GM19438 (cell line): Measurements from ENCODE around the gene LRRC8A.
A peak's percentile ranks its signal among the peaks of the same experiment; 100 is the strongest.

Experiments used
- ATAC-seq: cut with Tn5 transposase; IDR thresholded peaks from one replicate; pipeline ENCODE4 v1.9.1; 2021; ENCODE audit warnings: low read depth; ENCODE audit not compliant: unreplicated experiment

LRRC8A gene

DNA sequence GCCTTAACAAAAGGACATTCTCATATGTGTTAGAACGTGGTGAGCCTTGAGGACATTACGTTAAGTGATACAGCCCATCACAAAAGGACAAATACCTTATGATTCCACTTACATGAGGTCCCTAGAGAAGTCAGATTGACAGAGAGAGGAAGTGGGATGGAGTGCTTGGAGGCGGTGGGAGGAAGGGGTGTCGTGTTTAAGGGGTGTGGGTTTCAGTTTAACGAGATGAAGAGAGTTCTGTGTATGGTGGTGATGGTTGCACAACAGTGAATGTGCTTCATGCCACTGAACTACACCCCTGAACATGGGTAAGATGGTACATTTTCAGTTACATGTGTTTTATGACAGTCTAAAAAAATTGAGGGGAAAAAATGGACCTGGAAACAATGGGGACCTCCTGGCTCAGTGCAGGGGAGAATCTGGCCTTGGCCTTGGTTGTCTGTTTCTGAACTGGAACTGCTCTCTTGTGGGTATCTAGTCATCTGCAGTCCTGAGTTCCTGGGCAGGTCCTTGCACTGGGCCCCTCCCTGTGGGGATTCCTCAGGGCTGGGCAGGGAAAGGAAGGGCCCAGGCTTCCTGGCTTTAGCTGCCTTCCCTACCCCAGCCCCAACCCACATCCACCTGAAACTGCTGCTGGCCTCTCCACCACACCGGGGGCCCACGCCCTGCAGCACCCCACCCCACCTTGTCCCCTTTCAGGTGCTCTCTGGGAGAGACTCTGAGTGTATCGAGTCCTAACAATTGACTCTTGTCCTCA lies 17.8 kb downstream of the LRRC8A start:
- ATAC-seq: no peak

- no peak for ATAC-seq
These were observed 19.4 kb downstream of the LRRC8A start for GRCh38 chr9:128901379-128901778.

- ATAC-seq: peak; percentile 26
These were observed 19.9 kb downstream of the LRRC8A start for GRCh38 chr9:128901822-128902221.

DNA sequence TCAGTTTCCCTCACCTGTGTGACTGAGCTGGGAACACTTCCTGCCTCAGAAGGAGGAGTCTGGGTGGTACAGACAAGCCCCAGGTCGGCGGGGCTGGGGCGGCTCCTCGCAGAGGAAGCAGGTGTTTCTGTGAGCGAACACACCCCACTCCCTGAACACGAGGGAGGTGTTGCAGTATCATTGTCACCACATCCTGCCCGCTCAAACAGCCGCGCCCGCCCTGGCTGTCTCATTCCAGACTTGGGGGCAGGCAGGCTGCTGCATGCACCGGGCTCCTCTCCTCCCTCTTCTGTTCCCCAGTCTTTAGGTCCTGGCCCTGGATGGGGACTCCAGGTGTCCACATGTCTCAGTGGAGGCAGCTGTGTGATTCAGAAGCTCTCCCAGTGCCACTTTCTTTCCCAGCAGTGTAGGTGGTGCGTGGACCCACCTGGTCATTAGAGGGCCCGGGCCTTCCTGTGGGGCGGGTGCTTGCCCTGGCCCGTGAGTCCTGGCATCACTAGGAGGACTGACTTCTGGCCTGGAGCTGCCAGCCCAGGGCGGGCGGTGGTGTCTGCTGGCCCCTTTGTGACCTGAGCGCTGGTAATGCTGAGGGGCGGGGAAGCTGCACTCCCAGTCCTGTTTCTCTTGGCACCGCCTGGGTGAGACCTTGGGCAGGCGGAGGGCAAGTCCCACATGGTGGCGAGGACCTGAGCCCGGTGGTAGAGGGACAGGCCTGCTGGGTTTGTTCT lies 20.6 kb downstream of the LRRC8A start:
- ATAC-seq: peak; percentile 82

GRCh38 chr9:128903079-128903461 lies 21.1 kb downstream of the LRRC8A start:
- no peak for ATAC-seq

GRCh38 chr9:128903871-128904620 lies 22.1 kb downstream of the LRRC8A start:
- no peak for ATAC-seq

- ATAC-seq: no peak
These were observed 24.0 kb downstream of the LRRC8A start for GRCh38 chr9:128905964-128906363.

GRCh38 chr9:128906741-128907140 lies 24.8 kb downstream of the LRRC8A start:
- ATAC-seq: no peak

DNA sequence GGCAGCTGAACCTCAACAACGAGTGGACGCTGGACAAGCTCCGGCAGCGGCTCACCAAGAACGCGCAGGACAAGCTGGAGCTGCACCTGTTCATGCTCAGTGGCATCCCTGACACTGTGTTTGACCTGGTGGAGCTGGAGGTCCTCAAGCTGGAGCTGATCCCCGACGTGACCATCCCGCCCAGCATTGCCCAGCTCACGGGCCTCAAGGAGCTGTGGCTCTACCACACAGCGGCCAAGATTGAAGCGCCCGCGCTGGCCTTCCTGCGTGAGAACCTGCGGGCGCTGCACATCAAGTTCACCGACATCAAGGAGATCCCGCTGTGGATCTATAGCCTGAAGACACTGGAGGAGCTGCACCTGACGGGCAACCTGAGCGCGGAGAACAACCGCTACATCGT lies 26.4 kb downstream of the LRRC8A start:
- ATAC-seq: no peak

DNA sequence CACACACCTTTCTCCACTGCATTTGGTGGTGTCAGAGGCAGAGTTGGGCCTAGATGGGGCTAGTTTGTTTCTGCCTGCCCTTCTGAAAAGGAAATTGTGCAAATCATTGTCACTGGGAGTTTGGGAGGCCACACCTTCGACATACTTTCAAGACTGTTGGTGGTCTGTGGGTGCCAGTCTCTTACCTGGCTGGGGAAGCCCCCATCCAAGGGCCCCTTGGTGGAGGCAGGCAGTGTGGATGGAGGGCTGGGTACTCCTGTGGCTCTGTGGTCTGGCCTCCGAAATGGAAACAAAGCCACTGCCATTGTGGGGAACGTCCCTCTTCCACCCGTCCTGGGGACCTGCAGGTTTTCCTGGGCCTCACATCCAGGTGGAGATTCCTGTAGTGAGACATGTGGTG lies 27.9 kb downstream of the LRRC8A start:
- no peak for ATAC-seq

DNA sequence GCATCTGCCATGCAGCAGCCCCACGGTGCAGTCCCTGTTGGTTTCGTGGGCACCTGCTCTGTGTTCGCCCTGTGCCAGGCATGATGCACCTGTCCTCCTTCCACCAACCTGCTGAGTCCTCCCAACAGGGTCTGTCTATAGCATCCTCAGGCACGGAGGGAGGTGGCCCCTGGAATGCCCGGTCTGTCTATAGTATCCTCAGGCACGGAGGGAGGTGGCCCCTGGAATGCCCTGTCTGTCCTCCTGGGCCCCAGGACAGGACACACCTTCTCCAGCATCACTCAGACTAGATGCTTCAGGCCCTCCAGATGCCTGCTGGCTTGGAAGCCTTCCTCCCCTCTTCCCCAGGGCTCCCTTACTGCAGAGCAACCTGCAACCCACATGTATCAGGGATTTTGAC lies 29.0 kb downstream of the LRRC8A start:
- ATAC-seq: no peak

GRCh38 chr9:128911529-128912035 lies 29.6 kb downstream of the LRRC8A start:
- no peak for ATAC-seq

GRCh38 chr9:128912270-128912853 lies 30.4 kb downstream of the LRRC8A start:
- ATAC-seq: no peak

GRCh38 chr9:128913048-128913900 lies 31.3 kb downstream of the LRRC8A start:
- no peak for ATAC-seq

- no peak for ATAC-seq
These were observed 32.3 kb downstream of the LRRC8A start for GRCh38 chr9:128913995-128914772.

- ATAC-seq: no peak
These were observed 34.3 kb downstream of the LRRC8A start for GRCh38 chr9:128916204-128916603.

GRCh38 chr9:128916745-128917144 lies 34.8 kb downstream of the LRRC8A start:
- ATAC-seq: no peak

DNA sequence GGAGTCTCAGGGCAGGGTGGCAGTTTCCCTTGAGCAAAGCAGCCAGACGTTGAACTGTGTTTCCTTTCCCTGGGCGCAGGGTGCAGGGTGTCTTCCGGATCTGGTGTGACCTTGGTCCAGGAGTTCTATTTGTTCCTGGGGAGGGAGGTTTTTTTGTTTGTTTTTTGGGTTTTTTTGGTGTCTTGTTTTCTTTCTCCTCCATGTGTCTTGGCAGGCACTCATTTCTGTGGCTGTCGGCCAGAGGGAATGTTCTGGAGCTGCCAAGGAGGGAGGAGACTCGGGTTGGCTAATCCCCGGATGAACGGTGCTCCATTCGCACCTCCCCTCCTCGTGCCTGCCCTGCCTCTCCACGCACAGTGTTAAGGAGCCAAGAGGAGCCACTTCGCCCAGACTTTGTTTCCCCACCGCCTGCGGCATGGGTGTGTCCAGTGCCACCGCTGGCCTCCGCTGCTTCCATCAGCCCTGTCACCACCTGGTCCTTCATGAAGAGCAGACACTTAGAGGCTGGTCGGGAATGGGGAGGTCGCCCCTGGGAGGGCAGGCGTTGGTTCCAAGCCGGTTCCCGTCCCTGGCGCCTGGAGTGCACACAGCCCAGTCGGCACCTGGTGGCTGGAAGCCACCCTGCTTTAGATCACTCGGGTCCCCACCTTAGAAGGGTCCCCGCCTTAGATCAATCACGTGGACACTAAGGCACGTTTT lies 35.4 kb downstream of the LRRC8A start:
- no peak for ATAC-seq

DNA sequence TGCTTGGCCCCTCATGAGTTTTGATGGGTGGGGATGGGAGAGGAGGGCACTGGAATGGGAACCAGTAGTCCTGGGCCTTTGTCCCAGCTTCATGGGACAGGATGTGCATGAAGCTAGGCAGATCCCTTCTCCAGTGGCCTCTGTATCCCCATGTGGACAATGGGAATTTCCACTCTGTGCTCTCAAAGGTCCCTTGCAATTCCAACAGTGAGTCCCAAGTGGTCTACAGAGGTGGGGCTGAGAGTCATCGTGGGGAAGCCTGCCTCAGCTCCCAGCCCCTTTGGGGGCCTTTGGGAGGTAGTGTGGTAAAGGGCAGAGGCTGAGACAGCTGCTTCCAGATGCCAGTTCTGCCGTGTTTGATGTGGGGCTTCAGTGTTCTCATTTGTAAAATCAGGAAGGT lies 37.0 kb downstream of the LRRC8A start:
- no peak for ATAC-seq
